HCT116 (cell line): ENCODE measurements around the gene NALCN. TPM values are rescaled to one million over a fixed set of nuclear protein-coding genes. Genes with fewer than 3 reads are reported as not detected.

Experiments
- ATAC-seq: fragments of 200-7000 bp; cut with Tn5 transposase; 2 replicates; pipeline ENCODE4 v1.9.1; 2020; ENCODE audit warnings: mild to moderate bottlenecking, moderate library complexity
- BruUV-seq: library from RNA; stranded (reverse); fragments of 400-500 nt; replicated peaks from 2 replicates; lab custom pipeline; 2021; lab: Mats Ljungman, UMichigan
- CTCF ChIA-PET: fragments of 300-600 bp; sonication (Branson Sonifier 250); formaldehyde crosslinking; loops from one replicate; lab custom pipeline; 2021; ENCODE audit warnings: antibody characterized with exemption; lab: Charles Lee
- POLR2A ChIA-PET: fragments of 300-600, 350-600 bp; sonication (Branson Sonifier 250); formaldehyde crosslinking; loops from one replicate; lab custom pipeline; 2021; ENCODE audit warnings: antibody characterized with exemption; lab: Charles Lee
- RAD21 ChIA-PET, 2 experiments: fragments of 300-600 bp; sonication (Branson Sonifier 250); formaldehyde crosslinking; loops; one replicate each; lab custom pipeline; 2023; ENCODE audit warnings: low total read pairs in 2 of 2; ENCODE audit not compliant: uncharacterized antibody in 2 of 2, unreplicated experiment in 2 of 2, low non-redundant PET in 1 of 2; lab: Charles Lee
- DNase-seq: peaks from one replicate; pipeline ENCODE4 v3.0.0-alpha.2; 2010; ENCODE audit warnings: low read depth, low spot score
- H2AFZ ChIP-seq: fragments of 200-600 bp; shearing (Covaris generic), sonication (generic); 2 replicates; pipeline ENCODE4 v1.6.1; 2017; ENCODE audit warnings: low read depth, mixed run types, mixed read lengths, antibody characterized with exemption, low read length; ENCODE audit not compliant: poor library complexity, severe bottlenecking
- H3K27ac ChIP-seq: 2 replicates; pipeline ENCODE4 v1.5.1; 2012; ENCODE audit warnings: low read depth, low read length
- H3K27me3 ChIP-seq: fragments of 200-600 bp; sonication (generic); 2 replicates; pipeline ENCODE4 v1.6.1; 2016; ENCODE audit warnings: mixed run types, low read length, mixed read lengths; ENCODE audit not compliant: insufficient read depth
- H3K36me3 ChIP-seq, 2 experiments: fragments of 200-500 bp in 1 of 2; fragments of 200-600 bp in 1 of 2; sonication (Bioruptor generic) in 1 of 2; sonication (generic) in 1 of 2; 2 replicates each; pipeline versions ENCODE4 v1.5.1 to v1.6.1; 2014 to 2016; ENCODE audit warnings: low read length in 2 of 2, inconsistent platforms in 1 of 2, mixed read lengths in 1 of 2, mixed run types in 1 of 2; ENCODE audit not compliant: insufficient read depth in 2 of 2, control insufficient read depth in 1 of 2
- H3K4me1 ChIP-seq, 2 experiments: fragments of 200-600 bp in 1 of 2; sonication (generic) in 1 of 2; 2 replicates each; pipeline versions ENCODE4 v1.5.1 to v1.6.1; 2012 to 2017; ENCODE audit warnings: low read length in 2 of 2, inconsistent platforms in 1 of 2, mild to moderate bottlenecking in 1 of 2, mixed read lengths in 1 of 2, mixed run types in 1 of 2, moderate library complexity in 1 of 2; ENCODE audit not compliant: insufficient read depth in 2 of 2, control insufficient read depth in 1 of 2
- H3K4me2 ChIP-seq: fragments of 200-600 bp; sonication (generic); 2 replicates; pipeline ENCODE4 v1.6.1; 2017; ENCODE audit warnings: mixed run types, low read length, mixed read lengths
- H3K4me3 ChIP-seq, 2 experiments: fragments of 200-600 bp in 1 of 2; sonication (generic) in 1 of 2; replicated peaks in 1 of 2; 2 replicates each; pipeline ENCODE4 v1.5.1; 2011 to 2016; ENCODE audit warnings: low read length in 2 of 2, control low read depth in 1 of 2, low read depth in 1 of 2, mild to moderate bottlenecking in 1 of 2, mixed read lengths in 1 of 2, mixed run types in 1 of 2
- H3K79me2 ChIP-seq: fragments of 200-600 bp; sonication (generic); 2 replicates; pipeline ENCODE4 v1.6.1; 2017; ENCODE audit warnings: mild to moderate bottlenecking, mixed run types, low read length, moderate library complexity, mixed read lengths; ENCODE audit not compliant: insufficient read depth
- H3K9ac ChIP-seq: fragments of 200-600 bp; sonication (generic); 2 replicates; pipeline ENCODE4 v1.6.1; 2016; ENCODE audit warnings: low read length, mixed read lengths
- H3K9me2 ChIP-seq: fragments of 200-600 bp; sonication (generic), shearing (Covaris generic); 2 replicates; pipeline ENCODE4 v1.6.1; 2017; ENCODE audit warnings: mixed run types, mild to moderate bottlenecking, moderate library complexity; ENCODE audit not compliant: insufficient read depth
- H3K9me3 ChIP-seq, 2 experiments: fragments of 200-500 bp in 1 of 2; fragments of 200-600 bp in 1 of 2; sonication (Bioruptor generic) in 1 of 2; sonication (generic) in 1 of 2; 2 replicates each; pipeline ENCODE4 v1.6.1; 2014 to 2017; ENCODE audit warnings: low read length in 2 of 2, mixed read lengths in 2 of 2, inconsistent platforms in 1 of 2, low read depth in 1 of 2, mild to moderate bottlenecking in 1 of 2, mixed run types in 1 of 2, moderate library complexity in 1 of 2; ENCODE audit not compliant: control insufficient read depth in 1 of 2, insufficient read depth in 1 of 2
- H4K20me1 ChIP-seq: fragments of 200-600 bp; sonication (generic), shearing (Covaris generic); 2 replicates; pipeline ENCODE4 v1.6.1; 2017; ENCODE audit warnings: mixed run types, mild to moderate bottlenecking, moderate library complexity; ENCODE audit not compliant: insufficient read depth
- CBX3 ChIP-seq: IDR thresholded peaks from 2 replicates; pipeline ENCODE4 v1.6.1; 2012; ENCODE audit warnings: low read depth
- CEBPB ChIP-seq: IDR thresholded peaks from 2 replicates; pipeline ENCODE4 v1.6.1; 2012; ENCODE audit warnings: low read depth
- ELF1 ChIP-seq: IDR thresholded peaks from 2 replicates; pipeline ENCODE4 v1.6.1; 2012; ENCODE audit warnings: low read depth, borderline replicate concordance
- EZH2 ChIP-seq: fragments of 200-600 bp; sonication (generic); IDR thresholded peaks from 2 replicates; pipeline ENCODE4 v1.6.1; 2017; ENCODE audit warnings: antibody characterized with exemption, mixed run types
- FOSL1 ChIP-seq: IDR thresholded peaks from 2 replicates; pipeline ENCODE4 v1.6.1; 2012; ENCODE audit warnings: low read depth
- JUND ChIP-seq: IDR thresholded peaks from 2 replicates; pipeline ENCODE4 v1.6.1; 2012
- MAX ChIP-seq: IDR thresholded peaks from 2 replicates; pipeline ENCODE4 v1.6.1; 2012
- POLR2A ChIP-seq: IDR thresholded peaks from 2 replicates; pipeline ENCODE4 v1.7.0; 2011; ENCODE audit warnings: borderline replicate concordance; ENCODE audit not compliant: insufficient read depth, insufficient read length; ENCODE audit errors: extremely low read depth
- POLR2AphosphoS5 ChIP-seq: IDR thresholded peaks from 2 replicates; pipeline ENCODE4 v1.6.1; 2011; ENCODE audit warnings: mild to moderate bottlenecking, low read depth, low read length, moderate library complexity
- REST ChIP-seq: IDR thresholded peaks from 2 replicates; pipeline ENCODE4 v1.6.1; 2012; ENCODE audit warnings: low read depth
- ZBTB33 ChIP-seq: IDR thresholded peaks from 2 replicates; pipeline ENCODE4 v1.6.1; 2011; ENCODE audit warnings: mild to moderate bottlenecking, low read length, moderate library complexity; ENCODE audit not compliant: insufficient replicate concordance; ENCODE audit errors: extremely low read depth
- ZFX ChIP-seq: fragments of 450-650 bp; IDR thresholded peaks from 2 replicates; pipeline ENCODE4 v1.6.1; 2017
- intact Hi-C: fragments of 100-400 bp; cut with micrococcal nuclease; formaldehyde crosslinking; loops from 2 replicates; pipeline ENCODE4 v1.10.0; 2022
- total RNA-seq: library from RNA; stranded (reverse); gene quantifications from one replicate; pipeline ENCODE4 v1.2.1, GENCODE V29; 2021; ENCODE audit not compliant: unreplicated experiment

Gene NALCN
- total RNA-seq, 1 experiment from 2014 or later, result not detected

GRCh38 chr13:101230271-101230890, 185.9 kb downstream of the NALCN start:
- Histone ChIP-seq H3K79me2 (no peaks in the 10 kb centered on the region), H3K36me3 (no peaks in the 10 kb centered on the region), H3K4me2 (no peak overlapping the region), H3K27me3 (no peaks in the 10 kb centered on the region), H4K20me1 (no peaks in the 10 kb centered on the region), H3K4me3 (no peak overlapping the region)
- no peak for ATAC-seq
- CTCF ChIA-PET, result no interaction called here
- no peak for TF ChIP-seq EZH2
- TF ChIP-seq MAX, result no peak
- TF ChIP-seq ZBTB33, result no peak
- TF ChIP-seq, all 23 proteins: peak for 0
- no peak for DNase-seq
- intact Hi-C loops, result no loop called here
- BruUV-seq, result no TSS peak
- Histone ChIP-seq H2AFZ (no peak overlapping the region), H3K9me3 (no peaks in the 10 kb centered on the region; a peak in 2 of 4 replicates), H3K9ac (no peak overlapping the region), H3K4me1 (no peaks in the 10 kb centered on the region), H3K27ac (no peak overlapping the region), H3K9me2 (no peaks in the 10 kb centered on the region)
- ChIA-PET RAD21 (no interaction called here), POLR2A (no interaction called here)

DNA sequence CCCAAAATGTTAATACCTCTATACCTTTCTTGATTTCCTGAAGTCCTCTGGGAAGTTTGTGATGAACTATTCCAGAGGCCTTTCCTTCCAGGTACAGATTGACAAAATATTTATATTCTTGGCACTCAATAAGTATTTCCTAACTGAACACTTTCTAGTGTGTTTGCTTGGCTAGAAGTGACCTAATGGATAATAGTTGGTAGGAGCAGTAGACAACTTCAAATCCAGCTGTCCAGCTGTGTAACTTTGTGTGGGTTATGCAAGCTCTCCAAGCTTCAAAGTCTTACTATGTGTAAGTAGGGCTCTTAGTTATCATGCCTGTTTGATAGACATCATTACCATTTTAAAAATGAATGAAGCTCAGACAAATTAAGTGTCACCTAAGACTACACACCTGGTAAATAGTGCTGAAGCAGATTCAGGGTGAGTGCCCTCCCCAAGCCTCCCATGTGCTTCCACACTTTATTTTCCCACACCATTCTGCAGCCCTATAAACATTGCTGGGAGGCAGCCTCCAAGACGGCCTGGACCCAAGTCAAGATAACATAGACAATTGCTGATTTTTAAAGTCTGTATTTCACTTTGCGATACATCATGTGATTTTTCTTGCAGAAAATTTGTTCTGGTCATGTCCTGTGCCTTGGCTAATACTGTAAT, 196.6 kb downstream of the NALCN start:
- no peak overlapping the region for H3K9ac ChIP-seq
- H3K9me3 ChIP-seq, result no peaks in the 10 kb centered on the region
- ChIA-PET RAD21 (no interaction called here), POLR2A (no interaction called here)
- H3K4me1 ChIP-seq, result no peaks in the 10 kb centered on the region
- no peak overlapping the region for H3K4me3 ChIP-seq
- no peak overlapping the region for H2AFZ ChIP-seq
- no peaks in the 10 kb centered on the region for H3K9me2 ChIP-seq
- BruUV-seq, result no TSS peak
- intact Hi-C loops, result no loop called here
- no peaks in the 10 kb centered on the region for H3K36me3 ChIP-seq
- no peak for ATAC-seq
- TF ChIP-seq POLR2AphosphoS5 (no peak), REST (no peak), ELF1 (no peak), CEBPB (no peak), JUND (no peak), MAX (no peak), CBX3 (no peak), ZFX (no peak), FOSL1 (no peak), POLR2A (no peak)
- TF ChIP-seq, all 23 proteins: peak for 0
- DNase-seq, result no peak
- no peaks in the 10 kb centered on the region for H3K79me2 ChIP-seq
- CTCF ChIA-PET, result no interaction called here
- no peak overlapping the region for H3K27ac ChIP-seq
- no peaks in the 10 kb centered on the region for H4K20me1 ChIP-seq
- H3K27me3 ChIP-seq, result no peaks in the 10 kb centered on the region
- H3K4me2 ChIP-seq, result no peak overlapping the region
